Transverse colon (tissue), 4 donors: ENCODE data around the gene AKT1.

ENCODE experiments used
- EP300 ChIP-seq: sonication (generic); formaldehyde crosslinking; IDR thresholded peaks from one replicate; pipeline ENCODE4 v1.6.1; 2017; ENCODE audit warnings: antibody characterized with exemption, low read depth
- POLR2A ChIP-seq: fragments of 450-650 bp; IDR thresholded peaks from one replicate; pipeline ENCODE4 v1.6.1; 2016; ENCODE audit warnings: antibody characterized with exemption, mild to moderate bottlenecking, moderate library complexity
- POLR2AphosphoS5 ChIP-seq, 3 donors: sonication (generic); formaldehyde crosslinking; IDR thresholded peaks; one replicate each; pipeline ENCODE4 v1.6.1; 2016; ENCODE audit warnings: antibody characterized with exemption in 3 of 3
- TF ChIP-seq, protein P1 (sequence below), 5 experiments: fragments of 200-600 bp in 3 of 5; fragments of 450-650 bp in 2 of 5; sonication (generic) in 3 of 5; IDR thresholded peaks; 1 replicate in 2 of 5; 2 replicates in 3 of 5; pipeline ENCODE4 v1.5.1; 2016 to 2017; ENCODE audit warnings: antibody characterized with exemption in 5 of 5, inconsistent platforms in 3 of 5, mild to moderate bottlenecking in 2 of 5, moderate library complexity in 1 of 5

DNA sequence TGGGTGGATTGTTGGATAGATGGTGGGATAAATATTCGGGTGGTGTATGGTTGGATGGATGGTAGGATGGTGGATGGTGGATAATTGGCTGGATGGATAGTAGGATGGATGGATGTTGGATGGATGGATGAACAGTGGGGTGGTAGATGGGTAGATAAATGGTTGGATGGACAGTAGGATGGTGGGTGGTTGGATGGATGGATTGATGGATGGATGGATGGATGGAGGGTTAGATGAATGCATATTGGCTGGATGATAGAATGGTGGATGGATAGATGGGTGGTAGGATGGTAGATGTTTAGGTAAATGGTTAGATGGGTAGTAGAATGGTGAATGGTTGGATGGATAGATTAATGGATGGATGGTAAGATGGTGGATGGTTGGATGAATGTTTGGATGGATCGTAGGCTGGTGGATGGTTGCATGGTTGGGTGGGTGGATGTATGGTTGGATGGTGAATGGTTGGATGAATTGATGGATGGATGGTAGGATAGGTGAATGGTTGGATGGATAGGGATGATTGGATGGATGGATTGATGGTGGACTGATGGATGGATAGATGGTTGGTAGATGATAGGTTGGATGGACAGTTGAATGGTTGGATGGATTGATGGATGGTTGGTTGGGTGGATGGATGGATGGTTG lies 28.9 kb upstream of the AKT1 start:
- TF ChIP-seq, protein P1, sequence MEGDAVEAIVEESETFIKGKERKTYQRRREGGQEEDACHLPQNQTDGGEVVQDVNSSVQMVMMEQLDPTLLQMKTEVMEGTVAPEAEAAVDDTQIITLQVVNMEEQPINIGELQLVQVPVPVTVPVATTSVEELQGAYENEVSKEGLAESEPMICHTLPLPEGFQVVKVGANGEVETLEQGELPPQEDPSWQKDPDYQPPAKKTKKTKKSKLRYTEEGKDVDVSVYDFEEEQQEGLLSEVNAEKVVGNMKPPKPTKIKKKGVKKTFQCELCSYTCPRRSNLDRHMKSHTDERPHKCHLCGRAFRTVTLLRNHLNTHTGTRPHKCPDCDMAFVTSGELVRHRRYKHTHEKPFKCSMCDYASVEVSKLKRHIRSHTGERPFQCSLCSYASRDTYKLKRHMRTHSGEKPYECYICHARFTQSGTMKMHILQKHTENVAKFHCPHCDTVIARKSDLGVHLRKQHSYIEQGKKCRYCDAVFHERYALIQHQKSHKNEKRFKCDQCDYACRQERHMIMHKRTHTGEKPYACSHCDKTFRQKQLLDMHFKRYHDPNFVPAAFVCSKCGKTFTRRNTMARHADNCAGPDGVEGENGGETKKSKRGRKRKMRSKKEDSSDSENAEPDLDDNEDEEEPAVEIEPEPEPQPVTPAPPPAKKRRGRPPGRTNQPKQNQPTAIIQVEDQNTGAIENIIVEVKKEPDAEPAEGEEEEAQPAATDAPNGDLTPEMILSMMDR (IDR thresholded peaks at IDR 0.05) = no peak
- TF ChIP-seq POLR2A (no peak), POLR2AphosphoS5 (IDR thresholded peaks at IDR 0.05) (no peak), EP300 (no peak)
